HepG2 (cell line): ENCODE data around the gene SBSN. TPM values are rescaled to one million over a fixed set of nuclear protein-coding genes. Genes with fewer than 3 reads are reported as not detected.
A peak's percentile ranks its signal among the peaks of the same experiment; 100 is the strongest.

ENCODE experiments used
- CAMTA2 ChIP-seq: sonication (generic); formaldehyde crosslinking; IDR thresholded peaks from 2 replicates; pipeline ENCODE4 v1.4.0; 2020; ENCODE audit warnings: mild to moderate bottlenecking, missing genetic modification reagents, borderline replicate concordance
- ELF4 ChIP-seq: sonication (generic); formaldehyde crosslinking; IDR thresholded peaks from 2 replicates; pipeline ENCODE4 v1.5.0; 2020; ENCODE audit warnings: missing genetic modification reagents, mild to moderate bottlenecking, moderate library complexity, borderline replicate concordance
- GPN1 ChIP-seq: sonication (generic); formaldehyde crosslinking; IDR thresholded peaks from 2 replicates; pipeline ENCODE4 v1.5.1; 2020; ENCODE audit warnings: missing genetic modification reagents, borderline replicate concordance
- HOXA3 ChIP-seq: sonication (generic); formaldehyde crosslinking; IDR thresholded peaks from 2 replicates; pipeline ENCODE4 v1.5.0; 2020; ENCODE audit warnings: missing genetic modification reagents
- RAD21 ChIP-seq: fragments of 450-650 bp; formaldehyde crosslinking; IDR thresholded peaks from 2 replicates; pipeline ENCODE4 v1.5.0; 2020; ENCODE audit warnings: mild to moderate bottlenecking
- RNF2 ChIP-seq: fragments of 450-650 bp; conservative IDR thresholded peaks from 2 replicates; pipeline ENCODE4 v1.6.1; 2016; ENCODE audit warnings: low read depth
- ZNF124 ChIP-seq: sonication (generic); formaldehyde crosslinking; IDR thresholded peaks from 2 replicates; pipeline ENCODE4 v1.4.0; 2020; ENCODE audit warnings: missing genetic modification reagents
- ZNF235 ChIP-seq: sonication (generic); formaldehyde crosslinking; IDR thresholded peaks from 2 replicates; pipeline ENCODE4 v1.8.1; 2023; ENCODE audit warnings: mild to moderate bottlenecking, missing genetic modification reagents, borderline replicate concordance
- ZNF530 ChIP-seq: sonication (generic); formaldehyde crosslinking; IDR thresholded peaks from 2 replicates; pipeline ENCODE4 v1.5.0; 2020; ENCODE audit warnings: low read depth, mild to moderate bottlenecking, missing genetic modification reagents
- ZNF629 ChIP-seq: sonication (generic); formaldehyde crosslinking; conservative IDR thresholded peaks from 2 replicates; pipeline ENCODE4 v1.5.0; 2020; ENCODE audit warnings: missing genetic modification reagents
- ZNF678 ChIP-seq: sonication (generic); formaldehyde crosslinking; IDR thresholded peaks from 2 replicates; pipeline ENCODE4 v1.4.0; 2020; ENCODE audit warnings: mild to moderate bottlenecking, missing genetic modification reagents
- polyA plus RNA-seq, 8 experiments: library from polyadenylated mRNA; depleted of rRNA in 3 of 8; stranded (reverse) in 7 of 8; unstranded in 1 of 8; fragments of >200 nt; fragmentation: Illumina TruSeq in 4 of 8; extraction: Trizol in 4 of 8; gene quantifications; 2 replicates each; pipeline versions ENCODE4 v1.2.1 to v1.2.3, GENCODE V29; 2011 to 2016; ENCODE audit warnings: low read depth in 4 of 8, missing spikeins in 1 of 8, mixed read lengths in 1 of 8; ENCODE audit not compliant: insufficient read depth in 1 of 8
- total RNA-seq, 5 experiments: library from RNA; depleted of rRNA; stranded (reverse); fragments of >200 nt; fragmentation: Illumina TruSeq; extraction: Trizol; gene quantifications; 2 replicates each; pipeline ENCODE4 v1.2.3, GENCODE V29; 2016; ENCODE audit warnings: low read depth in 1 of 5
- TF ChIP-seq, protein P1 (sequence below): sonication (generic); formaldehyde crosslinking; IDR thresholded peaks from 2 replicates; pipeline ENCODE4 v1.5.1; 2020; ENCODE audit warnings: mild to moderate bottlenecking, missing genetic modification reagents, moderate library complexity
- TF ChIP-seq, protein P2 (sequence below): IDR thresholded peaks from 2 replicates; pipeline ENCODE4 v1.4.0; 2020; ENCODE audit warnings: mild to moderate bottlenecking, missing genetic modification reagents
- TF ChIP-seq, protein P3 (sequence below): sonication (generic); formaldehyde crosslinking; conservative IDR thresholded peaks from 2 replicates; pipeline ENCODE4 v1.8.0; 2022; ENCODE audit warnings: mild to moderate bottlenecking, moderate library complexity, missing genetic modification reagents
- TF ChIP-seq, protein P4 (sequence below): sonication (generic); formaldehyde crosslinking; IDR thresholded peaks from 2 replicates; pipeline ENCODE4 v1.8.0; 2022; ENCODE audit warnings: missing genetic modification reagents, low read depth, mild to moderate bottlenecking, borderline replicate concordance
- TF ChIP-seq, protein P5 (sequence below): IDR thresholded peaks from 2 replicates; pipeline ENCODE4 v1.6.1; 2016; ENCODE audit warnings: mild to moderate bottlenecking

Gene SBSN
- total and polyA plus RNA-seq, 2 of the 13 experiments (the other 11 are each of a cell fraction or from before 2014, with no cell fraction given): not detected

DNA sequence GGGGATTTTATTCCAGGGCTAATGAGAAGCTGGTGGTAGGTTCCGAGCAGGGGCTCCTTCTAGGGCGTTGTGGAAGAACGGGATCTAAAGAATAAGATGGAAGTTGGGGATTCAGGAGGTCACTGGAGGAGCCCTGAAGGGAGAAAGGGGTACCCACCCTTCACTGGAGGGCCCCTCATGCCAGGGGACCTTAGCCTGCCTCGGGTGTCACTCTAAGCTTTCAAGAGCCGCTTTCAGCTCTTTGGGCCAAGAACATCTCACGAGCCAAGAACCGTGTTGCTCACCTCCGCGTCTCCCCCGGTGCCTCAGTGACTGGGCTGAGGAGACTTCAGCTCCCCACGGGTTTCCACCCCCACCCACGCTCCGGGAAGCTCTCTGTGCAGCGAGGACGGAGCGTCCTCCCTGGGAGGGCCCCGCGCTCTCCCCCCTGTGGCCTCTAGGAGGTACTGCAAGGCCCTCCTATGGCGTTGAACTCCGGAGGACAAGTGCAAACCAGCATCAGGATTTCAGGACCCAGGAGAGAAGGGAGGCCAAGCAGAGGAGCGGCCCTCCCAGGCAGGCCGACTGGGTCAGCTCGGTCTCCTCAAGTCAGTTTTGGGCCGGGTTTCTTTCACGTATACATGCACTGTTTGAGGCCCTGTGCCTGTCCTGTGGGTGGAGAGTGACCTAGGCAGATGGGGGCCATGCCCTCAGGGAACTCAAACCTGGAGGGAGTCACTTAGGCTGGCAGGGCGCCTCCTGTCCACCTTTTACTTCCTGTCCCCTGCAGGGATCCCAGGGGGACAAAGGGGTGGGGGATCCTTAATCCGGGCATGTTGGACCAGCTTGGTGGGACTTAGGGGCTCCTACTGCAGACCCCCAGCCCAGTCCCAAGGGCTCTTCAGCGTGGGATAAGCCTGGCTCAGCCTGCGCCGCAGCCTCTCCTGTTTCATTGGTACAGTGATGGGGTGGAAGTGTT, 32.7 kb downstream of the SBSN start (continued):
- TF ChIP-seq, protein P1, sequence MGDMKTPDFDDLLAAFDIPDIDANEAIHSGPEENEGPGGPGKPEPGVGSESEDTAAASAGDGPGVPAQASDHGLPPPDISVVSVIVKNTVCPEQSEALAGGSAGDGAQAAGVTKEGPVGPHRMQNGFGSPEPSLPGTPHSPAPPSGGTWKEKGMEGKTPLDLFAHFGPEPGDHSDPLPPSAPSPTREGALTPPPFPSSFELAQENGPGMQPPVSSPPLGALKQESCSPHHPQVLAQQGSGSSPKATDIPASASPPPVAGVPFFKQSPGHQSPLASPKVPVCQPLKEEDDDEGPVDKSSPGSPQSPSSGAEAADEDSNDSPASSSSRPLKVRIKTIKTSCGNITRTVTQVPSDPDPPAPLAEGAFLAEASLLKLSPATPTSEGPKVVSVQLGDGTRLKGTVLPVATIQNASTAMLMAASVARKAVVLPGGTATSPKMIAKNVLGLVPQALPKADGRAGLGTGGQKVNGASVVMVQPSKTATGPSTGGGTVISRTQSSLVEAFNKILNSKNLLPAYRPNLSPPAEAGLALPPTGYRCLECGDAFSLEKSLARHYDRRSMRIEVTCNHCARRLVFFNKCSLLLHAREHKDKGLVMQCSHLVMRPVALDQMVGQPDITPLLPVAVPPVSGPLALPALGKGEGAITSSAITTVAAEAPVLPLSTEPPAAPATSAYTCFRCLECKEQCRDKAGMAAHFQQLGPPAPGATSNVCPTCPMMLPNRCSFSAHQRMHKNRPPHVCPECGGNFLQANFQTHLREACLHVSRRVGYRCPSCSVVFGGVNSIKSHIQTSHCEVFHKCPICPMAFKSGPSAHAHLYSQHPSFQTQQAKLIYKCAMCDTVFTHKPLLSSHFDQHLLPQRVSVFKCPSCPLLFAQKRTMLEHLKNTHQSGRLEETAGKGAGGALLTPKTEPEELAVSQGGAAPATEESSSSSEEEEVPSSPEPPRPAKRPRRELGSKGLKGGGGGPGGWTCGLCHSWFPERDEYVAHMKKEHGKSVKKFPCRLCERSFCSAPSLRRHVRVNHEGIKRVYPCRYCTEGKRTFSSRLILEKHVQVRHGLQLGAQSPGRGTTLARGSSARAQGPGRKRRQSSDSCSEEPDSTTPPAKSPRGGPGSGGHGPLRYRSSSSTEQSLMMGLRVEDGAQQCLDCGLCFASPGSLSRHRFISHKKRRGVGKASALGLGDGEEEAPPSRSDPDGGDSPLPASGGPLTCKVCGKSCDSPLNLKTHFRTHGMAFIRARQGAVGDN: peak; percentile 81
- TF ChIP-seq RNF2 (no peak), ZNF124 (no peak), ZNF530 (CRISPR knock-in tag) (no peak), GPN1 (CRISPR knock-in tag) (no peak), ELF4 (no peak), ZNF235 (CRISPR knock-in tag) (peak; percentile 46; the same call in 1 of the 2 replicates), RAD21 (CRISPR knock-in tag) (peak; percentile 91), ZNF629 (CRISPR knock-in tag) (no peak), ZNF678 (CRISPR knock-in tag) (no peak), HOXA3 (CRISPR knock-in tag) (peak; percentile 9; the same call in 1 of the 2 replicates), CAMTA2 (CRISPR knock-in tag) (no peak)
- TF ChIP-seq, protein P2, sequence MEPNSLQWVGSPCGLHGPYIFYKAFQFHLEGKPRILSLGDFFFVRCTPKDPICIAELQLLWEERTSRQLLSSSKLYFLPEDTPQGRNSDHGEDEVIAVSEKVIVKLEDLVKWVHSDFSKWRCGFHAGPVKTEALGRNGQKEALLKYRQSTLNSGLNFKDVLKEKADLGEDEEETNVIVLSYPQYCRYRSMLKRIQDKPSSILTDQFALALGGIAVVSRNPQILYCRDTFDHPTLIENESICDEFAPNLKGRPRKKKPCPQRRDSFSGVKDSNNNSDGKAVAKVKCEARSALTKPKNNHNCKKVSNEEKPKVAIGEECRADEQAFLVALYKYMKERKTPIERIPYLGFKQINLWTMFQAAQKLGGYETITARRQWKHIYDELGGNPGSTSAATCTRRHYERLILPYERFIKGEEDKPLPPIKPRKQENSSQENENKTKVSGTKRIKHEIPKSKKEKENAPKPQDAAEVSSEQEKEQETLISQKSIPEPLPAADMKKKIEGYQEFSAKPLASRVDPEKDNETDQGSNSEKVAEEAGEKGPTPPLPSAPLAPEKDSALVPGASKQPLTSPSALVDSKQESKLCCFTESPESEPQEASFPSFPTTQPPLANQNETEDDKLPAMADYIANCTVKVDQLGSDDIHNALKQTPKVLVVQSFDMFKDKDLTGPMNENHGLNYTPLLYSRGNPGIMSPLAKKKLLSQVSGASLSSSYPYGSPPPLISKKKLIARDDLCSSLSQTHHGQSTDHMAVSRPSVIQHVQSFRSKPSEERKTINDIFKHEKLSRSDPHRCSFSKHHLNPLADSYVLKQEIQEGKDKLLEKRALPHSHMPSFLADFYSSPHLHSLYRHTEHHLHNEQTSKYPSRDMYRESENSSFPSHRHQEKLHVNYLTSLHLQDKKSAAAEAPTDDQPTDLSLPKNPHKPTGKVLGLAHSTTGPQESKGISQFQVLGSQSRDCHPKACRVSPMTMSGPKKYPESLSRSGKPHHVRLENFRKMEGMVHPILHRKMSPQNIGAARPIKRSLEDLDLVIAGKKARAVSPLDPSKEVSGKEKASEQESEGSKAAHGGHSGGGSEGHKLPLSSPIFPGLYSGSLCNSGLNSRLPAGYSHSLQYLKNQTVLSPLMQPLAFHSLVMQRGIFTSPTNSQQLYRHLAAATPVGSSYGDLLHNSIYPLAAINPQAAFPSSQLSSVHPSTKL: no peak
- TF ChIP-seq, protein P3, sequence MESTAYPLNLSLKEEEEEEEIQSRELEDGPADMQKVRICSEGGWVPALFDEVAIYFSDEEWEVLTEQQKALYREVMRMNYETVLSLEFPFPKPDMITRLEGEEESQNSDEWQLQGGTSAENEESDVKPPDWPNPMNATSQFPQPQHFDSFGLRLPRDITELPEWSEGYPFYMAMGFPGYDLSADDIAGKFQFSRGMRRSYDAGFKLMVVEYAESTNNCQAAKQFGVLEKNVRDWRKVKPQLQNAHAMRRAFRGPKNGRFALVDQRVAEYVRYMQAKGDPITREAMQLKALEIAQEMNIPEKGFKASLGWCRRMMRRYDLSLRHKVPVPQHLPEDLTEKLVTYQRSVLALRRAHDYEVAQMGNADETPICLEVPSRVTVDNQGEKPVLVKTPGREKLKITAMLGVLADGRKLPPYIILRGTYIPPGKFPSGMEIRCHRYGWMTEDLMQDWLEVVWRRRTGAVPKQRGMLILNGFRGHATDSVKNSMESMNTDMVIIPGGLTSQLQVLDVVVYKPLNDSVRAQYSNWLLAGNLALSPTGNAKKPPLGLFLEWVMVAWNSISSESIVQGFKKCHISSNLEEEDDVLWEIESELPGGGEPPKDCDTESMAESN (CRISPR knock-in tag): peak; percentile 58; the same call in 1 of the 2 replicates
- TF ChIP-seq, protein P4, sequence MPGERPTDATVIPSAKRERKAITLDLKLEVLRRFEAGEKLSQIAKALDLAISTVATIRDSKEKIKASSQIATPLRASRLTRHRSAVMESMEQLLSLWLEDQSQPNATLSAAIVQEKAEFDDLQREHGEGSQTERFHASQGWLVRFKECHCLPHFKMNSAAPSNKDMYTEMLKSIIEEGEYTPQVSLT: no peak
- TF ChIP-seq, protein P5, sequence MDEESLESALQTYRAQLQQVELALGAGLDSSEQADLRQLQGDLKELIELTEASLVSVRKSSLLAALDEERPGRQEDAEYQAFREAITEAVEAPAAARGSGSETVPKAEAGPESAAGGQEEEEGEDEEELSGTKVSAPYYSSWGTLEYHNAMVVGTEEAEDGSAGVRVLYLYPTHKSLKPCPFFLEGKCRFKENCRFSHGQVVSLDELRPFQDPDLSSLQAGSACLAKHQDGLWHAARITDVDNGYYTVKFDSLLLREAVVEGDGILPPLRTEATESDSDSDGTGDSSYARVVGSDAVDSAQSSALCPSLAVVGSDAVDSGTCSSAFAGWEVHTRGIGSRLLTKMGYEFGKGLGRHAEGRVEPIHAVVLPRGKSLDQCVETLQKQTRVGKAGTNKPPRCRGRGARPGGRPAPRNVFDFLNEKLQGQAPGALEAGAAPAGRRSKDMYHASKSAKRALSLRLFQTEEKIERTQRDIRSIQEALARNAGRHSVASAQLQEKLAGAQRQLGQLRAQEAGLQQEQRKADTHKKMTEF (CRISPR knock-in tag): 0 out of 2 replicates have a peak, but pooled peaks have one; percentile 38
